ENCODE measurements around the gene MYO5B.

MYO5B gene

DNA sequence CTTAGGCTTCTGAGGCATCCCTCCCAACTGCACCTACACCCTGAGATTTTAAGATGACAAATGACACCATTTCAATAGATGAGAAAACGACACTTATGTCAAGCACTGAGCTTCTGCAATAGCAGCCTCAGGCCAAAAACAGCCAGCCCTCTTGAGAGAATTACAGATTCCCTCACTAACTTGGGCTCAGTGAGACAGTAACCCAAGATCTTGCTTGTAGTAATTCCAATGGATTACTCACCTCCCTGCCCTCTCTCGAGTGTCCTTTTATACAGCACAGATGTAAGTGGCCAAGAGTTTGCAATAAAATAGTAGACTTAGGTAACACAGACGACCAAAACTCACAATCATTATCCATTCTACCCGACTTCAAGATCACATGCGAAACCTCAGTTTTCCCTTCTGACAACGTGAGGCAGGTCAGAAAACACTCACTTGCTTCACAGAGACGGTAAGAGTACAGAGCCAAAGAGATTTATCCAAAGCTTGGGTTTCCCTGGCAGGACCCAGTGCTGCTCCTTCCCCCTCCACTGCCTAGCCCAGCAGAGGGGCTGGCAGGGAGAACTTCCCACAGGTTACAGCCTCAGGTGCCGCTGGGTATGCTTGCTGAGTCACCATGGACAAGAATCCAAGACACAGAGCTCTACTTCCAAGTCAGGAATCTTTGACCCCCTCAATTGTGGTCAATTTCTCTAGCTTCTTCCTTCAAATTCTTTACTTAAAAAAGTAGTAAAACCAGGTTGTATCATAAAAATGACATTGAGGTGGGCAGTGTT lies 181.4 kb downstream of the MYO5B start:
- Histone ChIP-seq H3K36me3 (no peaks in the 10 kb centered on the region), H3K9me3 (no peaks in the 10 kb centered on the region), H3K4me2 (no peak overlapping the region), H3K27ac (no peak overlapping the region), H3K27me3 (no peaks in the 10 kb centered on the region), H3K9ac (no peak overlapping the region), H4K20me1 (no peaks in the 10 kb centered on the region), H3K4me3 (no peak overlapping the region), H3K4me1 (peaks cover 1% of the 10 kb centered on the region; the same call in 1 of the 2 replicates)
- TF ChIP-seq Cebpa-rat (IDR thresholded peaks at IDR 0.05) = no peak

- no peak overlapping the region for H3K27ac ChIP-seq
- H3K27me3 ChIP-seq = no peaks in the 10 kb centered on the region
- peaks cover 5% of the 10 kb centered on the region; the same call in 1 of the 2 replicates for H3K4me1 ChIP-seq
- H3K9ac ChIP-seq = no peak overlapping the region
- H3K9me3 ChIP-seq = no peaks in the 10 kb centered on the region
- H4K20me1 ChIP-seq = no peaks in the 10 kb centered on the region
- no peaks in the 10 kb centered on the region for H3K36me3 ChIP-seq
- TF ChIP-seq Cebpa-rat (IDR thresholded peaks at IDR 0.05) = no peak
- H3K4me3 ChIP-seq = no peak overlapping the region
- H3K4me2 ChIP-seq = no peak overlapping the region
Observed at GRCh38 chr18:50011813-50012435, 183.0 kb downstream of the MYO5B start.

DNA sequence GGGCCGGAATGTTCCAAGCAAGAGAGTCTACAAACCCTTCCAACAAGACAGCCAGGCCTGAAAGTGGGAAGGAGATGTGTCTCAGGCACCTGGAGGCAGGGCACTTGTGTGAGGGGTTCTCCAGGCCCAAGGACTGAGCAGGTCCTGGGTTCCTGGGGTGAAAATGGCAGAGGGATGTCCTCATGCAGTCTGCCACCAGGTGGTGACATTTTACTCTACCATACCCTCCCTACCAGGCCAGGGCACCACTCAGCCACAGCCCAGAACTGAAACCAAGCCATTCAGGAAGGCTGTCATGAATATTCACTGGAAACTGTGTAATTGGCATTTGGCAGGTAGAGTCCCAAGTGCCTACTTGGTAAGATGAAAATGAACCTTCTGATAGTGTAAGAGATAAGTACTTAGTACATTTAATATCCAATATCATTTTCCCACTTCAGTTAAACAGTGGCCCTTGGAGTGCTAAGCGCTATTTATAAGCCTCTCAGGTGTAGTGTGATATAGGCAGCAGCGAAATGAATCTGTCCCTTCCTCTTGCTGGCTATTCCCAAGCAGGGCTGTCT lies 185.1 kb downstream of the MYO5B start:
- H3K27me3 ChIP-seq = no peaks in the 10 kb centered on the region
- no peaks in the 10 kb centered on the region for H3K9me3 ChIP-seq
- no peaks in the 10 kb centered on the region for H4K20me1 ChIP-seq
- no peak overlapping the region for H3K9ac ChIP-seq
- no peak for TF ChIP-seq Cebpa-rat (IDR thresholded peaks at IDR 0.05)
- H3K36me3 ChIP-seq = no peaks in the 10 kb centered on the region
- H3K4me1 ChIP-seq = peaks cover 5% of the 10 kb centered on the region; the same call in 1 of the 2 replicates
- no peak overlapping the region for H3K4me2 ChIP-seq
- H3K27ac ChIP-seq = no peak overlapping the region
- H3K4me3 ChIP-seq = no peak overlapping the region

DNA sequence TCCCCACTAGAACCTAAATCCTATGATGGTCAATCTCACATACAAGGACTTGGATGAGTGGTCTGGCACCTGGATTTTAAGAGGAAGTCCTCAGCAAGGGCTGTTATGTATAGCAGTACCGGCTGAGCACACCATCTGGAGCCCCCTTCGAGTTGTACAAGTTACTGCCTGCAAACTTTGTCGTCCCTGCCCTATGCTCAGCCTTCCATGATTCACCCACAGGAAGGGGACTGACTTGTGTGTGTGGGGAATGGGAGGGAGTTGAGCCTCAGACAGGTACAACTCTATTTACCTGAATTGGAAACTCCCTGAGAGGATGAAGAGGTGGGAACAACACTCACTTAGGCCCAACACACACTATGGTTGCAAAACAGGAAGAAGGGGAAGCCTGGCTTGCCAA lies 186.6 kb downstream of the MYO5B start:
- TF ChIP-seq Cebpa-rat (IDR thresholded peaks at IDR 0.05) = no peak
- Histone ChIP-seq H3K36me3 (no peaks in the 10 kb centered on the region), H3K27me3 (no peaks in the 10 kb centered on the region), H3K4me2 (no peak overlapping the region), H3K4me3 (no peak overlapping the region), H3K27ac (no peak overlapping the region), H3K9me3 (no peaks in the 10 kb centered on the region), H3K9ac (no peak overlapping the region), H3K4me1 (peaks cover 5% of the 10 kb centered on the region; the same call in 1 of the 2 replicates), H4K20me1 (no peaks in the 10 kb centered on the region)

DNA sequence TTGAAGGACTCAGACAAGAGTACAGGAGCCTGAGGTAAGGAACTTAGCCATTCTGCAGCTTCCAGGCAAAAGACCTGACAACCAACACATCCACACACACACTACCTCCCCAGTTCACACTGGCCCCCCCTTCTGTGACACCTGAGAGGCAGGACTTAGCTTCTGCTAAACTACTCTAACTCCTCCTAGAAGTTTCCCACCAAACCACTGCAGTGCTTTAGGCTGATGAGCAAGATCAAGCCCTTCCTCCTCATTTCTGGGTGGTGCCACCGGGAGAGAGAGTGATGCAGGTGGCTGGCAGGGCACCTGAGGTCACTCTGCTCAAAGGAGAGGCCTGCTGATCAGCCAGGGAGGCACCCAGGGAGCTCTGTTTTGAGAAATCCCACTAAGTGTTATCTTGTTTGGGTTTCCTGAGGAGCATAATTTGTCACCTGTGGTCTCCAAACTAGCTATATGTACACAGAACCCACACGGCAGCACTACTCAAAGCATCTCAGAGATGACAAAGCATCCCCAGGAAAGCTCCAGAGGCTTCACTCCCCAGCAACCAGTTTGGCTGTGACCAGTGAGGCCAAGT lies 188.4 kb downstream of the MYO5B start:
- H3K27ac ChIP-seq = no peak overlapping the region
- no peaks in the 10 kb centered on the region for H3K9me3 ChIP-seq
- TF ChIP-seq Cebpa-rat (IDR thresholded peaks at IDR 0.05) = no peak
- no peaks in the 10 kb centered on the region for H3K27me3 ChIP-seq
- H3K36me3 ChIP-seq = no peaks in the 10 kb centered on the region
- peaks cover 5% of the 10 kb centered on the region; the same call in 1 of the 2 replicates for H3K4me1 ChIP-seq
- H3K9ac ChIP-seq = no peak overlapping the region
- H4K20me1 ChIP-seq = no peaks in the 10 kb centered on the region
- no peak overlapping the region for H3K4me2 ChIP-seq
- H3K4me3 ChIP-seq = no peak overlapping the region

DNA sequence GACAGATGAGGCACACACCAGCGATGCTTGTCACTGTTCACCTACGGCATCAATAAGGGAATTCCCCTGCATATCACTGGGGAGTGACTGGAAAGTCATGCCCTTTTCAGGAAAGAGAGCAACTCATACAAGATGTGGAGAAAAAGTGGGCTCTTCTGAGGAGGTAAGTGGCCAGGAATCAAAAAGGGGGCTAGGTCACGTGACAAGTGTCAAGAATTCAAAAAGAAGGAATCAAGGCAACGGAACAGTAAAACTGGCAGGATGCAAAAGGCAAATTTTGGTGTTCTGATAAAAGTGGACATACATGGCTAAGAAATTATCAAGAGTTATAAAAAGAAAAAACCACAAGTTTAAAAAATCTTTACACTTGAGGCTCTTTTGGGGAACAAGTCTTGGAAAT lies 190.9 kb downstream of the MYO5B start:
- no peak for TF ChIP-seq Cebpa-rat (IDR thresholded peaks at IDR 0.05)
- Histone ChIP-seq H3K9ac (no peak overlapping the region), H3K4me3 (no peak overlapping the region), H3K27ac (no peak overlapping the region), H3K27me3 (no peaks in the 10 kb centered on the region), H3K4me2 (no peak overlapping the region), H3K9me3 (no peaks in the 10 kb centered on the region), H3K4me1 (peaks cover 5% of the 10 kb centered on the region; the same call in 1 of the 2 replicates), H3K36me3 (no peaks in the 10 kb centered on the region), H4K20me1 (no peaks in the 10 kb centered on the region)

- Histone ChIP-seq H3K36me3 (no peaks in the 10 kb centered on the region), H3K27ac (no peak overlapping the region), H3K4me3 (no peak overlapping the region), H3K9me3 (no peaks in the 10 kb centered on the region), H3K4me2 (no peak overlapping the region), H3K27me3 (no peaks in the 10 kb centered on the region), H3K4me1 (no peaks in the 10 kb centered on the region), H4K20me1 (no peaks in the 10 kb centered on the region), H3K9ac (no peak overlapping the region)
- no peak for TF ChIP-seq Cebpa-rat (IDR thresholded peaks at IDR 0.05)
Observed at GRCh38 chr18:50002781-50003180, 192.2 kb downstream of the MYO5B start.

- no peaks in the 10 kb centered on the region for H3K36me3 ChIP-seq
- H3K27me3 ChIP-seq = no peaks in the 10 kb centered on the region
- no peak overlapping the region for H3K4me3 ChIP-seq
- H3K9me3 ChIP-seq = no peaks in the 10 kb centered on the region
- H3K4me2 ChIP-seq = no peak overlapping the region
- no peak for TF ChIP-seq Cebpa-rat (IDR thresholded peaks at IDR 0.05)
- no peaks in the 10 kb centered on the region for H4K20me1 ChIP-seq
- H3K4me1 ChIP-seq = no peaks in the 10 kb centered on the region
- H3K27ac ChIP-seq = no peak overlapping the region
- no peak overlapping the region for H3K9ac ChIP-seq
Observed at GRCh38 chr18:50000227-50000626, 194.7 kb downstream of the MYO5B start.

DNA sequence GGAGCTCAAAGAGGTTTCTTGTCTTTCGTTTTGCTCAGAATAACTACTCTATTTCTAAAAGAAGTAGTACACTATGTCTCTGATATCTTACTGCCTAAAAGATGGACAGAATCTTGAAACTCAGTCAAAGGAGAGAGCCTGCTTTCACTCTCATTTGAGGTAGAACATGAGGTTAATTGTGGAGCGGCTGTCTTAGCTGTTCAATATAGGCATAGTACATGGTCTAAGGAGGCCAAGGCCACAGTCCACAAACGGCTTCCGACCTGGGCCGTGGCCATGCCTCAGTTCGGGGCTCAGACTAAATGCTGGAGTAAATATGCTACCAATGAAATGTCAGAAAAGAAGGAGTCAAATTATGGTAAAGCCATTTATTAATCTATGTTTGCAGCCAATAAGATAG lies 195.8 kb downstream of the MYO5B start:
- H3K27me3 ChIP-seq = no peaks in the 10 kb centered on the region
- no peaks in the 10 kb centered on the region for H3K9me3 ChIP-seq
- H3K4me2 ChIP-seq = no peak overlapping the region
- no peaks in the 10 kb centered on the region for H3K36me3 ChIP-seq
- no peak overlapping the region for H3K9ac ChIP-seq
- no peak for TF ChIP-seq Cebpa-rat (IDR thresholded peaks at IDR 0.05)
- no peak overlapping the region for H3K4me3 ChIP-seq
- H4K20me1 ChIP-seq = no peaks in the 10 kb centered on the region
- H3K4me1 ChIP-seq = no peaks in the 10 kb centered on the region
- H3K27ac ChIP-seq = no peak overlapping the region

DNA sequence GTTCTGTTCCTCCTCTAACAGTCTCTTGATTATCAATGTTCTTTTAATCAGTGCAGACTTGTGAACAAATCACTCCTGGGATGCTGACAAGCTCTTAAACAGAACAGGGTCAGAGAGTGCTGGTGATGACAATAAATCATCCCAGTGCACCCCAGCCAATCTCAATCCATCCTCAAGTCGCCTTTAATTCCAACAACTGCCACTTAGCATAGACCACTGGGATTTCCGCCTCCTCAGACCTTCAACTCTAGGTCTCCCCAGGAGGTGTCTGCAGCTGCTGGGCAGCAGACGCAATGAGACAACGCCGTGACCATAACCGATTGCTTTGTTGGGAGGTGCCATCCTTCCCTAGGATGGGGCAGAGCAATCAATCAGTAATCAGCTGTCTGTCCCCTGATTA lies 197.4 kb downstream of the MYO5B start:
- Histone ChIP-seq H3K27me3 (no peaks in the 10 kb centered on the region), H3K4me1 (no peaks in the 10 kb centered on the region), H4K20me1 (no peaks in the 10 kb centered on the region), H3K36me3 (no peaks in the 10 kb centered on the region), H3K4me2 (no peak overlapping the region), H3K9me3 (no peaks in the 10 kb centered on the region), H3K27ac (no peak overlapping the region), H3K9ac (no peak overlapping the region), H3K4me3 (no peak overlapping the region)
- TF ChIP-seq Cebpa-rat (IDR thresholded peaks at IDR 0.05) = no peak

All from BLaER1 (cell line).